ENCODE measurements around the gene GALNTL6.

The GALNTL6 gene

DNA sequence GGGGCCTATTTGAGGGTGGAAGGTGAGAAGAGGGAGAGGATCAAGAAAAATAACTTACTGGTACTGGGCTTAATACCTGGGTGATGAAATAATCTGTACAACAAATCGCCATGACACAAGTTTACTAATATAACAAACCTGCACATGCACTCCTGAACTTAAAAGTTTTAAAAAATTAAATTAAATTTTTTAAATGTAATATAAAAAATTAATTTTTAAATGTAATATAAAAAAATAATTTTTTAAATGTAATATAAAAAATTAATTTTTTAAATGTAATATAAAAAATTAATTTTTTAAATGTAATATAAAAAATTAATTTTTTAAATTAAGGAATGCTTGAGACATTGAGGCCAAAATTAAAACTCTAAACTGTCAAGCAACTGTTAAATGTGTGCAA lies 1231.1 kb downstream of the GALNTL6 start:
- no peak for DNase-seq (ENCODE audit: insufficient read length, low spot score)
- FAIRE-seq = no peak
- TF ChIP-seq POU2F2 (IDR thresholded peaks at IDR 0.05; ENCODE audit: low read depth, low read length) = no peak
- no peak for TF ChIP-seq SPI1 (IDR thresholded peaks at IDR 0.05; ENCODE audit: low read depth, low read length)
- TF ChIP-seq POLR2A (IDR thresholded peaks at IDR 0.05; ENCODE audit: low read depth, low read length) = no peak
- no peak for TF ChIP-seq PAX5 (IDR thresholded peaks at IDR 0.05; ENCODE audit: insufficient read depth, low read length, severe bottlenecking)
- no peak for TF ChIP-seq POLR2AphosphoS5 (IDR thresholded peaks at IDR 0.05; ENCODE audit: low read depth, low read length)
- no peak for TF ChIP-seq TAF1 (IDR thresholded peaks at IDR 0.05; ENCODE audit: low read depth, low read length)

DNA sequence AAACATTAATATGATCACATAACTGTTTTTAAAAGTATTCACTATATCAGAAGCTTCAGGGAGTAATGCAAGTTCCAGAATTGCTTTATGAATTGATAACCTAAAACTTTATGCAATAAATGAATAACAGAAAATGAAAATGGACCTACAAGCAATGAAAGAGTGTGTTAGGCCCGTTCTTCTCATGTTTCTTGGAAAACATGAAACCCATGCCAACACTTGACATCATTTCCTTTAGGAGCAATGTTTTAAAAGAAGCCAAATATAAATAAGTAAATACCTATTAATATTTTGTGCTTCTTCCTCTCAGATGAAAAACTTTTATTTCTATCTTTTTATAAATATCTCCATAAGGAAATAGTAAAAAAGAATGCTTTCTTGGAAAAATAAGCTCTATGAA lies 1232.4 kb downstream of the GALNTL6 start:
- DNase-seq (ENCODE audit: insufficient read length, low spot score) = no peak
- no peak for TF ChIP-seq POLR2AphosphoS5 (IDR thresholded peaks at IDR 0.05; ENCODE audit: low read depth, low read length)
- FAIRE-seq = no peak

DNA sequence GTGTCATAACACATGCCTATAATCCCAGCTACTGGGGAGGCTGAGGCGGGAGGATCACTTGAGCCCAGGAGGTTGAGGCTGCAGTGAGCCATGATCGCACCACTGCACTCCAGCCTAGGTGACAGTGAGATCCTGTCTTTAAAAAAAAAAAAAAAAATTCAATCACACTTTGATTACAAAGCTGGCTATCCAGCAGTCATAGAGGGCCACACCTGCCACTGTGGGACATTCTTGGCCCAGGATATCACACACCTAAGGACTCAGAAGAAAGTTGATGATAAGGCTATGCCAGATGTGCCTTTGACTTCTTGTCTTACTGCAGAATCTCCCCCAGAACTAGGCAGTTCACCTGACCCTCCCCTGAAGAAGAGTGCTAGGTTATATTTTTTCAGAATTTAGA lies 1232.9 kb downstream of the GALNTL6 start:
- TF ChIP-seq POLR2AphosphoS5 (IDR thresholded peaks at IDR 0.05; ENCODE audit: low read depth, low read length) (no peak), PAX5 (IDR thresholded peaks at IDR 0.05; ENCODE audit: insufficient read depth, low read length, severe bottlenecking) (no peak), POLR2A (IDR thresholded peaks at IDR 0.05; ENCODE audit: low read depth, low read length) (no peak), POU2F2 (IDR thresholded peaks at IDR 0.05; ENCODE audit: low read depth, low read length) (no peak), SPI1 (IDR thresholded peaks at IDR 0.05; ENCODE audit: low read depth, low read length) (no peak), TAF1 (IDR thresholded peaks at IDR 0.05; ENCODE audit: low read depth, low read length) (no peak)
- FAIRE-seq = no peak
- DNase-seq (ENCODE audit: insufficient read length, low spot score) = no peak

DNA sequence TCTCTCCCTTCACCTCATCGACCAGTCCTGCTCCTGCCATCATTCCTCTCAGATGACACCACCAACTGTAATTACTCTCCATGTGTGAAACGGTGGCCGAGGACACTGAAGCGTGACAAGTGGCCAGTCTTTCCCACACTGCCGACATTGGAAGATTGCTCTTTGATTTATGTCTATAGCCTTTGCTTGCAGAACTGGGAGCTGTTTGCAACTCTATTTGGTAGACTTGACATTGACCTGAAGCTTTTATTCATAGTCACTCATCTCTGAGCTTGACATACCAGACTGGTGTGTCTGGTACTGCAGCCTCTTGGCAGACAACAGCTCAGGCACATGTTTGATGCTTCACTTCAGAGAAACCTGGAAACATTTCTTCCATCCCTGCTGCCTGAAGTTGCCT lies 1233.6 kb downstream of the GALNTL6 start:
- FAIRE-seq = no peak
- TF ChIP-seq SPI1 (IDR thresholded peaks at IDR 0.05; ENCODE audit: low read depth, low read length) = no peak
- TF ChIP-seq TAF1 (IDR thresholded peaks at IDR 0.05; ENCODE audit: low read depth, low read length) = no peak
- TF ChIP-seq POLR2A (IDR thresholded peaks at IDR 0.05; ENCODE audit: low read depth, low read length) = no peak
- no peak for TF ChIP-seq POLR2AphosphoS5 (IDR thresholded peaks at IDR 0.05; ENCODE audit: low read depth, low read length)
- no peak for TF ChIP-seq POU2F2 (IDR thresholded peaks at IDR 0.05; ENCODE audit: low read depth, low read length)
- no peak for DNase-seq (ENCODE audit: insufficient read length, low spot score)

DNA sequence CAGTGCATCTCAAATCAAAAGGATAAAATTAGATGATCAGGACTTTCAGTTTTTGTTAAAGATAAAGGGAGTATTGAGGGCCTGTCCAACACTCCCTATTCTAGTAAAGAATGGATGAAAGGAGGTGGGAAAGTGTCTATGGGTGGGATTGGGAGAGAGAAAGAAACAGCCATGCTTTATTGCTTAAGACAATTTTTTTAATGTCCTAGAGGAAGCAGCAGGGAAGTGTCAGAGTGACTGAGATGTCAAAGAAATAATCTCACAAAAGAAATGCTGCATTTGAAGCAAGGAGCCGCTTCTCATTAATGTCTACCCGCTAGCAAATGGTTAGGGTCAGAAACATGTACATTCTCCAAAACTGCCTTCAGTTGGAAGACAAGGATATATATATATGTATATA lies 1238.0 kb downstream of the GALNTL6 start:
- DNase-seq (ENCODE audit: insufficient read length, low spot score) = no peak
- no peak for FAIRE-seq

DNA sequence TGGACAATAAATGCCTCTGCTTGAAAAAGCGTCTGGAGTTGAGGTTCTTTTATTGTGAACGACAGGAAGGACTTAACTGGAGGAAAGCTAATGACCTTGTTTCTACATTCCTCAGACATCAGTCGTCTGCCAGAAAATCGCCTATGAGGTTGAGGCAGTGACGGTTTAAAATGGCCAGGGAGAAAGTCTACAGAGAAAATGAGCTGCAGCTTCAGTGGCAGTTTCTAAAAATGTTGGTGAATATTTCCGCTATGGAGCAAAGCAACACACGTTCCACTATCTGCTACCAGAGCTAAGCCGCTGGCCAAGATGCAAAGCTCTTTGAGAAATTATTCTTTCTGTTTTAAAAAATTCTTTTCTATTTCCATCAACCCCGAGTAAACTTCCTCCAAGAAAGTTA lies 1238.5 kb downstream of the GALNTL6 start:
- FAIRE-seq (no peak), DNase-seq (ENCODE audit: insufficient read length, low spot score) (no peak)
- no peak for TF ChIP-seq POLR2AphosphoS5 (IDR thresholded peaks at IDR 0.05; ENCODE audit: low read depth, low read length)
- TF ChIP-seq POLR2A (IDR thresholded peaks at IDR 0.05; ENCODE audit: low read depth, low read length) = no peak
- no peak for TF ChIP-seq TAF1 (IDR thresholded peaks at IDR 0.05; ENCODE audit: low read depth, low read length)
- no peak for TF ChIP-seq POU2F2 (IDR thresholded peaks at IDR 0.05; ENCODE audit: low read depth, low read length)
- no peak for TF ChIP-seq SPI1 (IDR thresholded peaks at IDR 0.05; ENCODE audit: low read depth, low read length)
- TF ChIP-seq PAX5 (IDR thresholded peaks at IDR 0.05; ENCODE audit: insufficient read depth, low read length, severe bottlenecking) = no peak

More for the DNA sequence above, 1238.0 kb downstream of the GALNTL6 start:
- no peak for TF ChIP-seq POLR2A (IDR thresholded peaks at IDR 0.05; ENCODE audit: low read depth, low read length)
- no peak for TF ChIP-seq POU2F2 (IDR thresholded peaks at IDR 0.05; ENCODE audit: low read depth, low read length)
- no peak for TF ChIP-seq SPI1 (IDR thresholded peaks at IDR 0.05; ENCODE audit: low read depth, low read length)
- no peak for TF ChIP-seq PAX5 (IDR thresholded peaks at IDR 0.05; ENCODE audit: insufficient read depth, low read length, severe bottlenecking)
- TF ChIP-seq TAF1 (IDR thresholded peaks at IDR 0.05; ENCODE audit: low read depth, low read length) = no peak
- TF ChIP-seq POLR2AphosphoS5 (IDR thresholded peaks at IDR 0.05; ENCODE audit: low read depth, low read length) = no peak

DNA sequence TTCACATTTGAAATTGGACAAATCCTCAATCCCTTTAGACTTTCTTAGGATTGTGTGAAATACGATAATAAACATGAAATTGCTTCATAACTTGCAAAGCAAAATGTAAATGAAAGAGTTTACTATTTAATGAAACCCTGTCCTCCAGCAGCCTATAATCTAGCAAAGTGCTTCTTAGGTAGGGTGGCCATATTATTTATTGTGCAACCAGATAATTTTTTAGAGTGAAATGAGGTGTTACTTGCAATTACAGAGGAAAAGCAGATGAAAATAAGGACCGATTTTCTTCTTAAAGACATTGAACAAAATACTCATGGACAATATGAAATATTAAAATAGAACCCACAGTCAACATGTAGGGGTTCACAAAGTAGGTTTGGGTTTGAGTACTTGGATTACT lies 1239.2 kb downstream of the GALNTL6 start:
- FAIRE-seq (no peak), DNase-seq (ENCODE audit: insufficient read length, low spot score) (no peak)
- TF ChIP-seq POU2F2 (IDR thresholded peaks at IDR 0.05; ENCODE audit: low read depth, low read length) (no peak), POLR2AphosphoS5 (IDR thresholded peaks at IDR 0.05; ENCODE audit: low read depth, low read length) (no peak), POLR2A (IDR thresholded peaks at IDR 0.05; ENCODE audit: low read depth, low read length) (no peak), TAF1 (IDR thresholded peaks at IDR 0.05; ENCODE audit: low read depth, low read length) (no peak), PAX5 (IDR thresholded peaks at IDR 0.05; ENCODE audit: insufficient read depth, low read length, severe bottlenecking) (no peak), SPI1 (IDR thresholded peaks at IDR 0.05; ENCODE audit: low read depth, low read length) (no peak)

DNA sequence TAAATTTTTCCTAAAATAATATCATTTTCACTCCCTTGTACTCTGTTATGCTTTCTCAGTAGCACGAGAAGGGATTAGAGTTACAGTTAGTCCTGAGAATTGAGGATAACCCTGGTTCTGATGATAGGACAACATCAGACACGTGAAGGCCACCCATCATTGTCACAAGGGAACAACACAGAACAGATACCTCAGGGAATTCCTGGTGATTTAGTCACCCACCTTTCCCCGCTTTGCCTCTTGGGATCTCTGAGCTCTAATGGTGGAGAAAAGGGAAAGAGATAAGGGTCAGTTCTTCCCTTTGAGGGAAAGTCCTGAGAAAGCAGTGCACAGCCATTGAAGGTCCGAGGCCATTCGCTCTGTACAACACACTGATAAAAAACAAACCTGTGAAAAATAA lies 1243.1 kb downstream of the GALNTL6 start:
- no peak for FAIRE-seq

DNA sequence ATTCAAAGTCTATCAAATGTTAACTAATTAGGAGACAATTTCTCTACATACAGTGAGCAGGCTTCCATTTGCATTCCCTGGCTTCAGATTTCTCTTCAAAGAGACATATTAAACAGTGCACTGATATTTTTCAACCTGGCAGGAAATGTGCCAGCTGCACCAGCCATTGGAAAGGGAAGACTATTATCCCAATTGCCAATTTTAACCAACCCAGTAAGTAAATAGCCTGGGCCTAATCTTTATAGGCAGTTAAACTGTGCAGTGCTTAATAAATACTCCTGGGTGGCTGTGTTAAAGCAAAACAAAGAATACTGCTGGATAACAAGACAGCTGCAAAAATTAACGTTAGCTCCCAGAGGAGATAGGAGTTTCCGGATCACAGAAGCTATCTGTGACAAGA lies 1243.5 kb downstream of the GALNTL6 start:
- FAIRE-seq (no peak), DNase-seq (ENCODE audit: insufficient read length, low spot score) (no peak)
- TF ChIP-seq SPI1 (IDR thresholded peaks at IDR 0.05; ENCODE audit: low read depth, low read length) = no peak
- no peak for TF ChIP-seq TAF1 (IDR thresholded peaks at IDR 0.05; ENCODE audit: low read depth, low read length)
- no peak for TF ChIP-seq POLR2AphosphoS5 (IDR thresholded peaks at IDR 0.05; ENCODE audit: low read depth, low read length)
- TF ChIP-seq POLR2A (IDR thresholded peaks at IDR 0.05; ENCODE audit: low read depth, low read length) = no peak
- TF ChIP-seq POU2F2 (IDR thresholded peaks at IDR 0.05; ENCODE audit: low read depth, low read length) = no peak
- no peak for TF ChIP-seq PAX5 (IDR thresholded peaks at IDR 0.05; ENCODE audit: insufficient read depth, low read length, severe bottlenecking)

More for the DNA sequence above, 1243.1 kb downstream of the GALNTL6 start:
- TF ChIP-seq POU2F2 (IDR thresholded peaks at IDR 0.05; ENCODE audit: low read depth, low read length) = no peak
- TF ChIP-seq TAF1 (IDR thresholded peaks at IDR 0.05; ENCODE audit: low read depth, low read length) = no peak
- TF ChIP-seq POLR2A (IDR thresholded peaks at IDR 0.05; ENCODE audit: low read depth, low read length) = no peak
- TF ChIP-seq POLR2AphosphoS5 (IDR thresholded peaks at IDR 0.05; ENCODE audit: low read depth, low read length) = no peak
- TF ChIP-seq SPI1 (IDR thresholded peaks at IDR 0.05; ENCODE audit: low read depth, low read length) = no peak
- TF ChIP-seq PAX5 (IDR thresholded peaks at IDR 0.05; ENCODE audit: insufficient read depth, low read length, severe bottlenecking) = no peak
- DNase-seq (ENCODE audit: insufficient read length, low spot score) = no peak

DNA sequence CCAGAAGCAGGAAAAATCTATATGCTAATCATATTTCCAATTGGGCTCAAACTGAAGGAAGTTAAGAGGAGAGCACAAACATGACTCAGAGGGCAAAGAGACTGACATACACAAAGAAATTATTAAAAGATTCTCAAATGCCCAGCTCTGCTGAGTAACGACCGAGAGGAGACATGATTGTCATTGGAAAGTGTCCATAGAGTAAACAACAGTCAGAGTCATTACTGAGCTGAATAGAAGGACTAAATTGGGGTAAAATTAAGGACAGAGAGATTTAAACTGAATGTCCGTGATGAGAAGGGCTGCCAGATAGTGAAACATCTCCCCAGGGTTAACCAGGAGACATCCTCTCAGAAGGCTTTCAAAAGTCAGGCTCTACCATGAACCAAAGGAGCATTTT lies 1244.2 kb downstream of the GALNTL6 start:
- DNase-seq (ENCODE audit: insufficient read length, low spot score) (no peak), FAIRE-seq (no peak)
- TF ChIP-seq POLR2A (IDR thresholded peaks at IDR 0.05; ENCODE audit: low read depth, low read length) (no peak), POLR2AphosphoS5 (IDR thresholded peaks at IDR 0.05; ENCODE audit: low read depth, low read length) (no peak), POU2F2 (IDR thresholded peaks at IDR 0.05; ENCODE audit: low read depth, low read length) (no peak), TAF1 (IDR thresholded peaks at IDR 0.05; ENCODE audit: low read depth, low read length) (no peak), SPI1 (IDR thresholded peaks at IDR 0.05; ENCODE audit: low read depth, low read length) (no peak), PAX5 (IDR thresholded peaks at IDR 0.05; ENCODE audit: insufficient read depth, low read length, severe bottlenecking) (no peak)
